OCI-LY1 (cell line): Measurements from ENCODE around the gene QRFP.

Experiments used
- H2AFZ ChIP-seq: fragments of 200-600 bp; sonication (generic), shearing (Covaris generic); 2 replicates; pipeline ENCODE4 v1.6.0; 2014; ENCODE audit warnings: antibody characterized with exemption, mild to moderate bottlenecking, low read length
- H3F3A ChIP-seq: fragments of 200-600 bp; sonication (generic), shearing (Covaris generic); 2 replicates; pipeline ENCODE4 v1.6.0; 2014; ENCODE audit warnings: mild to moderate bottlenecking, antibody characterized with exemption, low read length, moderate library complexity; ENCODE audit not compliant: insufficient read depth
- H3K27ac ChIP-seq: fragments of 200-600 bp; sonication (generic); 2 replicates; pipeline ENCODE4 v1.5.1; 2014; ENCODE audit warnings: low read length, mixed run types, mild to moderate bottlenecking, low read depth; ENCODE audit not compliant: poor library complexity, severe bottlenecking
- H3K27me3 ChIP-seq: fragments of 200-600 bp; sonication (generic); 2 replicates; pipeline ENCODE4 v1.6.0; 2014; ENCODE audit warnings: antibody characterized with exemption, mild to moderate bottlenecking, low read length, moderate library complexity; ENCODE audit not compliant: insufficient read depth
- H3K36me3 ChIP-seq: fragments of 200-600 bp; sonication (generic); 2 replicates; pipeline ENCODE4 v1.6.1; 2014; ENCODE audit warnings: mild to moderate bottlenecking, antibody characterized with exemption, low read length, moderate library complexity, mixed read lengths; ENCODE audit not compliant: insufficient read depth
- H3K4me1 ChIP-seq: fragments of 200-600 bp; sonication (generic); 2 replicates; pipeline ENCODE4 v1.5.1; 2014; ENCODE audit warnings: mild to moderate bottlenecking, low read length, moderate library complexity; ENCODE audit not compliant: insufficient read depth, severe bottlenecking
- H3K4me2 ChIP-seq: fragments of 200-600 bp; sonication (generic), shearing (Covaris generic); 2 replicates; pipeline ENCODE4 v1.6.1; 2014; ENCODE audit warnings: low read length
- H3K4me3 ChIP-seq: fragments of 200-600 bp; sonication (generic); 2 replicates; pipeline ENCODE4 v1.5.1; 2014; ENCODE audit warnings: low read length, low read depth, mild to moderate bottlenecking, mixed read lengths; ENCODE audit not compliant: poor library complexity, severe bottlenecking
- H3K79me2 ChIP-seq: fragments of 200-600 bp; shearing (Covaris generic); 2 replicates; pipeline ENCODE4 v1.6.1; 2016; ENCODE audit warnings: mixed run types, low read length, mixed read lengths; ENCODE audit not compliant: insufficient read depth
- H3K9ac ChIP-seq: fragments of 200-600 bp; sonication (generic), shearing (Covaris generic); 2 replicates; pipeline ENCODE4 v1.6.1; 2014; ENCODE audit warnings: mild to moderate bottlenecking, low read length, mixed read lengths
- H3K9me2 ChIP-seq: fragments of 200-600 bp; sonication (generic), shearing (Covaris generic); 2 replicates; pipeline ENCODE4 v1.6.1; 2014; ENCODE audit warnings: low read depth, mild to moderate bottlenecking, low read length, mixed read lengths
- H3K9me3 ChIP-seq: fragments of 200-600 bp; shearing (Covaris generic); 2 replicates; pipeline ENCODE4 v1.6.1; 2014; ENCODE audit warnings: low read length, mixed read lengths
- H4K20me1 ChIP-seq: fragments of 200-600 bp; sonication (generic), shearing (Covaris generic); 2 replicates; pipeline ENCODE4 v1.6.0; 2016; ENCODE audit warnings: mild to moderate bottlenecking, low read length; ENCODE audit not compliant: insufficient read depth
- CTCF ChIP-seq: fragments of 200-600 bp; sonication (generic), shearing (Covaris generic); IDR thresholded peaks from 2 replicates; pipeline ENCODE4 v1.5.1; 2017; ENCODE audit warnings: mild to moderate bottlenecking, antibody characterized with exemption, low read length, moderate library complexity, mixed read lengths
- EZH2 ChIP-seq: fragments of 200-600 bp; sonication (generic), shearing (Covaris generic); IDR thresholded peaks from 2 replicates; pipeline ENCODE4 v1.8.0; 2017; ENCODE audit warnings: borderline replicate concordance, mixed run types, mild to moderate bottlenecking, antibody characterized with exemption, low read length, moderate library complexity, mixed read lengths

Gene QRFP

GRCh38 chr9:130917168-130917960 lies 20.8 kb upstream of the QRFP start:
- peaks cover 4% of the 10 kb centered on the region; the same call in 1 of the 2 replicates for H3K27me3 ChIP-seq
- TF ChIP-seq EZH2 (no peak), CTCF (no peak)
- no peaks in the 10 kb centered on the region for H3K9me2 ChIP-seq
- no peak overlapping the region for H3K9ac ChIP-seq
- H3K4me3 ChIP-seq, result no peak overlapping the region
- no peak overlapping the region for H3K4me2 ChIP-seq
- no peak overlapping the region for H2AFZ ChIP-seq
- no peaks in the 10 kb centered on the region for H4K20me1 ChIP-seq
- H3K9me3 ChIP-seq, result no peaks in the 10 kb centered on the region
- H3K27ac ChIP-seq, result no peak overlapping the region
- no peaks in the 10 kb centered on the region for H3K4me1 ChIP-seq
- no peaks in the 10 kb centered on the region for H3F3A ChIP-seq
- no peaks in the 10 kb centered on the region for H3K36me3 ChIP-seq
- H3K79me2 ChIP-seq, result no peaks in the 10 kb centered on the region

GRCh38 chr9:130915096-130915447 lies 18.5 kb upstream of the QRFP start:
- Histone ChIP-seq H3K9me2 (no peaks in the 10 kb centered on the region), H3K9ac (no peak overlapping the region), H3F3A (no peaks in the 10 kb centered on the region), H3K36me3 (no peaks in the 10 kb centered on the region), H3K27ac (no peak overlapping the region), H3K9me3 (no peaks in the 10 kb centered on the region), H2AFZ (no peak overlapping the region), H4K20me1 (no peaks in the 10 kb centered on the region), H3K4me2 (no peak overlapping the region), H3K27me3 (peaks cover 4% of the 10 kb centered on the region; the same call in 1 of the 2 replicates), H3K79me2 (no peaks in the 10 kb centered on the region), H3K4me1 (no peaks in the 10 kb centered on the region), H3K4me3 (no peak overlapping the region)
- TF ChIP-seq EZH2, result no peak
- TF ChIP-seq CTCF, result no peak

- H3K27ac ChIP-seq, result no peak overlapping the region
- H2AFZ ChIP-seq, result no peak overlapping the region
- no peaks in the 10 kb centered on the region for H3K79me2 ChIP-seq
- H3K9me2 ChIP-seq, result no peaks in the 10 kb centered on the region
- peaks cover 4% of the 10 kb centered on the region; the same call in 1 of the 2 replicates for H3K27me3 ChIP-seq
- no peak overlapping the region for H3K4me3 ChIP-seq
- no peaks in the 10 kb centered on the region for H3K4me1 ChIP-seq
- no peaks in the 10 kb centered on the region for H3K36me3 ChIP-seq
- H3K9ac ChIP-seq, result no peak overlapping the region
- H3F3A ChIP-seq, result no peaks in the 10 kb centered on the region
- no peak for TF ChIP-seq CTCF
- no peak for TF ChIP-seq EZH2
- no peaks in the 10 kb centered on the region for H4K20me1 ChIP-seq
- no peaks in the 10 kb centered on the region for H3K9me3 ChIP-seq
- no peak overlapping the region for H3K4me2 ChIP-seq
These were observed 17.9 kb upstream of the QRFP start for GRCh38 chr9:130914417-130915095.
